HepG2 (cell line): ENCODE measurements around the gene TPBGL. TPM values are rescaled to one million over a fixed set of nuclear protein-coding genes. Genes with fewer than 3 reads are reported as not detected.

ENCODE experiments used
- AGO1 ChIP-seq: fragments of 200-400 bp; formaldehyde crosslinking; IDR thresholded peaks from 2 replicates; pipeline ENCODE4 v1.6.1; 2017; ENCODE audit warnings: mild to moderate bottlenecking, low read depth, low read length, moderate library complexity; ENCODE audit not compliant: poor library complexity, severe bottlenecking
- FOXP4 ChIP-seq: sonication (generic); formaldehyde crosslinking; IDR thresholded peaks from 2 replicates; pipeline ENCODE4 v1.4.0; 2020; ENCODE audit warnings: missing genetic modification reagents
- HNRNPK ChIP-seq: fragments of 200-400 bp; formaldehyde crosslinking; IDR thresholded peaks from 2 replicates; pipeline ENCODE4 v1.6.1; 2018; ENCODE audit warnings: low read length, low read depth, moderate library complexity, mild to moderate bottlenecking; ENCODE audit not compliant: poor library complexity, severe bottlenecking
- MYC ChIP-seq: sonication (generic); formaldehyde crosslinking; IDR thresholded peaks from 2 replicates; pipeline ENCODE4 v1.9.0; 2021; ENCODE audit warnings: missing genetic modification reagents, borderline replicate concordance
- NAIF1 ChIP-seq: sonication (generic); formaldehyde crosslinking; IDR thresholded peaks from 2 replicates; pipeline ENCODE4 v1.5.0; 2020; ENCODE audit warnings: mild to moderate bottlenecking, missing genetic modification reagents, borderline replicate concordance
- NPAS2 ChIP-seq: sonication (generic); formaldehyde crosslinking; IDR thresholded peaks from 2 replicates; pipeline ENCODE4 v1.8.0; 2022; ENCODE audit warnings: mild to moderate bottlenecking, missing genetic modification reagents, borderline replicate concordance
- POLR2G ChIP-seq: fragments of 200-400 bp; formaldehyde crosslinking; IDR thresholded peaks from 2 replicates; pipeline ENCODE4 v1.6.1; 2018; ENCODE audit warnings: mild to moderate bottlenecking, low read depth, low read length, moderate library complexity
- PPARG ChIP-seq: conservative IDR thresholded peaks from 2 replicates; pipeline ENCODE4 v1.6.1; 2016; ENCODE audit warnings: missing biosample characterization, missing genetic modification reagents
- PRDM10 ChIP-seq: sonication (generic); formaldehyde crosslinking; IDR thresholded peaks from 2 replicates; pipeline ENCODE4 v1.4.0; 2020; ENCODE audit warnings: low read depth, missing genetic modification reagents
- SAFB2 ChIP-seq: sonication (generic); formaldehyde crosslinking; IDR thresholded peaks from 2 replicates; pipeline ENCODE4 v1.5.1; 2020; ENCODE audit warnings: missing genetic modification reagents, low read depth, mild to moderate bottlenecking, borderline replicate concordance
- SKI ChIP-seq: fragments of 450-650 bp; IDR thresholded peaks from one replicate; pipeline ENCODE4 v1.6.1; 2018; ENCODE audit warnings: mild to moderate bottlenecking; ENCODE audit not compliant: partially characterized antibody
- SMC3 ChIP-seq: IDR thresholded peaks from 2 replicates; pipeline ENCODE4 v1.6.1; 2011; ENCODE audit warnings: low read length, improper control_type of control experiment
- SSRP1 ChIP-seq: IDR thresholded peaks from 2 replicates; pipeline ENCODE4 v1.6.1; 2016; ENCODE audit warnings: control low read depth
- ZFP36L2 ChIP-seq: sonication (generic); formaldehyde crosslinking; IDR thresholded peaks from 2 replicates; pipeline ENCODE4 v1.4.0; 2020; ENCODE audit warnings: missing genetic modification reagents
- ZNF235 ChIP-seq: sonication (generic); formaldehyde crosslinking; IDR thresholded peaks from 2 replicates; pipeline ENCODE4 v1.8.1; 2023; ENCODE audit warnings: mild to moderate bottlenecking, missing genetic modification reagents, borderline replicate concordance
- ZNF24 ChIP-seq: fragments of 450-650 bp; IDR thresholded peaks from 2 replicates; pipeline ENCODE4 v1.6.1; 2017; ENCODE audit warnings: antibody characterized with exemption, mild to moderate bottlenecking
- ZNF33B ChIP-seq: sonication (generic); formaldehyde crosslinking; IDR thresholded peaks from 2 replicates; pipeline ENCODE4 v1.5.1; 2020; ENCODE audit warnings: mild to moderate bottlenecking, missing genetic modification reagents
- ZNF576 ChIP-seq: sonication (generic); formaldehyde crosslinking; IDR thresholded peaks from 2 replicates; pipeline ENCODE4 v1.4.0; 2020; ENCODE audit warnings: mild to moderate bottlenecking, missing genetic modification reagents
- ZNF709 ChIP-seq: sonication (generic); formaldehyde crosslinking; IDR thresholded peaks from 2 replicates; pipeline ENCODE4 v1.5.0; 2020; ENCODE audit warnings: mild to moderate bottlenecking, missing genetic modification reagents
- ZNF749 ChIP-seq: sonication (generic); formaldehyde crosslinking; IDR thresholded peaks from 2 replicates; pipeline ENCODE4 v1.8.0; 2022; ENCODE audit warnings: mild to moderate bottlenecking, missing genetic modification reagents, moderate library complexity, borderline replicate concordance
- polyA plus RNA-seq, 8 experiments: library from polyadenylated mRNA; depleted of rRNA in 3 of 8; stranded (reverse) in 7 of 8; unstranded in 1 of 8; fragments of >200 nt; fragmentation: Illumina TruSeq in 4 of 8; extraction: Trizol in 4 of 8; gene quantifications; 2 replicates each; pipeline versions ENCODE4 v1.2.1 to v1.2.3, GENCODE V29; 2011 to 2016; ENCODE audit warnings: low read depth in 4 of 8, missing spikeins in 1 of 8, mixed read lengths in 1 of 8; ENCODE audit not compliant: insufficient read depth in 1 of 8
- total RNA-seq, 5 experiments: library from RNA; depleted of rRNA; stranded (reverse); fragments of >200 nt; fragmentation: Illumina TruSeq; extraction: Trizol; gene quantifications; 2 replicates each; pipeline ENCODE4 v1.2.3, GENCODE V29; 2016; ENCODE audit warnings: low read depth in 1 of 5
- TF ChIP-seq, protein P1 (sequence below): sonication (generic); IDR thresholded peaks from 2 replicates; pipeline ENCODE4 v1.6.1; 2016; ENCODE audit warnings: low read depth, borderline replicate concordance
- TF ChIP-seq, protein P2 (sequence below): sonication (generic); formaldehyde crosslinking; IDR thresholded peaks from 2 replicates; pipeline ENCODE4 v1.5.1; 2020; ENCODE audit warnings: missing genetic modification reagents, mild to moderate bottlenecking, borderline replicate concordance

Gene TPBGL
- total and polyA plus RNA-seq, 2 of the 13 experiments (the other 11 are each of a cell fraction or from before 2014, with no cell fraction given) = not detected

DNA sequence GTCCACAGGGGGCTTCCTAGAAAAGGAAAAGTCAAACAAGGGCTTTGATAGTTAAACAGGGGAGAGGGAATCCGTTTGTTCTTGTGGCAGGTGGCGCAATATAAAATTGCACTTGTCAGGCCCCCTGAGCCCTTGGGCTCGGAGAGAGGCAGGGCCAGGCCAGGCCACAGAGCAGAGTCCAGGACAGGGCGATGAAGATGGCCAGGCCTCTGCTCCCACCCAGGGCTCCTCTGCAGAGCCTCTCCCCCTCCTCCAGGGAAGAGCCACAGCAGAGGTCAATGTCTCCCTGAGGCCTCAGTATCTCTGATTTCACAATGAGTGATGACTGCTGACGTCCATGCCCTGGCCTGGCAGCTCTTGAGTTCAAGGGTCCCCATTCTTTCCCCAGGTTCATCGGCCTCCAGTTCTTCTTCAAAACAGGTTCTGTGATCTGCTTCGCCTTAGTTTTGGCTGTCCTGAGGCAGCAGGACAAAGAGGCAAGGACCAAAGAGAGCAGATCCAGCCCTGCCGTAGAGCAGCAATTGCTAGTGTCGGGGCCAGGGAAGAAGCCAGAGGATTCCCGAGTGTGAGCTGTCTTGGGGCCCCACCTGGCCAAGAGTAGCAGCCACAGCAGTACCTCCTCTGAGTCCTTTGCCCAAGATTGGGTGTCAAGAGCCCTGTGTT is 36.4 kb upstream of the TPBGL start (continued):
- TF ChIP-seq ZNF749 (CRISPR knock-in tag) (no peak), ZNF576 (no peak), MYC (CRISPR knock-in tag) (no peak), PPARG (CRISPR knock-in tag) (peak; percentile 56; the same call in 1 of the 2 replicates), ZFP36L2 (CRISPR knock-in tag) (no peak), PRDM10 (CRISPR knock-in tag) (no peak), SMC3 (no peak), ZNF33B (CRISPR knock-in tag) (no peak), ZNF24 (no peak), ZNF235 (no peak), NPAS2 (CRISPR knock-in tag) (no peak), HNRNPK (no peak), FOXP4 (CRISPR knock-in tag) (peak; percentile 59), SKI (no peak), SSRP1 (CRISPR knock-in tag) (no peak), POLR2G (peak; percentile 27; the same call in 1 of the 2 replicates), AGO1 (no peak), ZNF709 (CRISPR knock-in tag) (no peak), NAIF1 (CRISPR knock-in tag) (no peak), SAFB2 (CRISPR knock-in tag) (no peak)
- TF ChIP-seq, protein P1, sequence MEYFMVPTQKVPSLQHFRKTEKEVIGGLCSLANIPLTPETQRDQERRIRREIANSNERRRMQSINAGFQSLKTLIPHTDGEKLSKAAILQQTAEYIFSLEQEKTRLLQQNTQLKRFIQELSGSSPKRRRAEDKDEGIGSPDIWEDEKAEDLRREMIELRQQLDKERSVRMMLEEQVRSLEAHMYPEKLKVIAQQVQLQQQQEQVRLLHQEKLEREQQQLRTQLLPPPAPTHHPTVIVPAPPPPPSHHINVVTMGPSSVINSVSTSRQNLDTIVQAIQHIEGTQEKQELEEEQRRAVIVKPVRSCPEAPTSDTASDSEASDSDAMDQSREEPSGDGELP = no peak; the same call in 1 of the 2 replicates
- TF ChIP-seq, protein P2, sequence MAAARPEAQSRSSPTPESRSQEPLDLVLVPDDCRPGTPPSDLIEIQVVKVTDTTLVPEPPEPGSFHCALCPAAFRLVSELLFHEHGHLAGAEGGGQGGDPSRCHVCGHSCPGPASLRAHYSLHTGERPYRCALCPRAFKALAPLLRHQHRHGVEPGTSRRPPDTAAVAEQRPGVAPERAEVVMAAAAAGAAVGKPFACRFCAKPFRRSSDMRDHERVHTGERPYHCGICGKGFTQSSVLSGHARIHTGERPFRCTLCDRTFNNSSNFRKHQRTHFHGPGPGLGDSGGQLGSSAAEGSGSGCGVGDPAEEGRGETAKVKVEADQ (CRISPR knock-in tag) = no peak
